Mesendoderm (in vitro differentiated cells): ENCODE results near the gene AICDA.

Source experiments
- DNase-seq: peaks from one replicate; pipeline ENCODE4 v3.0.0; 2013
- H2AK5ac ChIP-seq: 2 replicates; pipeline ENCODE4 v1.6.1; 2013; ENCODE audit warnings: low read length, inconsistent platforms
- H2BK120ac ChIP-seq: 2 replicates; pipeline ENCODE4 v1.6.1; 2013; ENCODE audit warnings: low read depth, mild to moderate bottlenecking, low read length, moderate library complexity, mixed read lengths
- H2BK15ac ChIP-seq: replicated peaks from 2 replicates; pipeline ENCODE4 v1.6.1; 2013; ENCODE audit warnings: low read depth, mild to moderate bottlenecking, moderate library complexity
- H2BK5ac ChIP-seq: 2 replicates; pipeline ENCODE4 v1.6.1; 2013; ENCODE audit warnings: low read length, inconsistent platforms
- H3K18ac ChIP-seq: 2 replicates; pipeline ENCODE4 v1.6.1; 2013; ENCODE audit warnings: mild to moderate bottlenecking, low read length, mixed read lengths
- H3K23ac ChIP-seq: one replicate; pipeline ENCODE4 v1.6.1; 2013; ENCODE audit warnings: low read length
- H3K27ac ChIP-seq: 2 replicates; pipeline ENCODE4 v1.5.1; 2013; ENCODE audit warnings: low read depth, mild to moderate bottlenecking, inconsistent platforms, low read length, moderate library complexity
- H3K27me3 ChIP-seq: 2 replicates; pipeline ENCODE4 v1.6.1; 2013; ENCODE audit warnings: low read length, control low read depth, mild to moderate bottlenecking, inconsistent platforms; ENCODE audit not compliant: insufficient read depth, poor library complexity
- H3K36me3 ChIP-seq: 2 replicates; pipeline ENCODE4 v1.6.1; 2013; ENCODE audit warnings: low read length, inconsistent platforms; ENCODE audit not compliant: control insufficient read depth, insufficient read depth
- H3K4ac ChIP-seq: one replicate; pipeline ENCODE4 v1.6.1; 2013; ENCODE audit warnings: low read depth, mild to moderate bottlenecking, low read length, moderate library complexity
- H3K4me1 ChIP-seq: 2 replicates; pipeline ENCODE4 v1.6.1; 2013; ENCODE audit warnings: low read depth, low read length, inconsistent platforms; ENCODE audit not compliant: control insufficient read depth
- H3K4me2 ChIP-seq: 2 replicates; pipeline ENCODE4 v1.6.1; 2013; ENCODE audit warnings: low read length
- H3K4me3 ChIP-seq: 2 replicates; pipeline ENCODE4 v1.5.1; 2013; ENCODE audit warnings: mild to moderate bottlenecking, low read length
- H3K56ac ChIP-seq: one replicate; pipeline ENCODE4 v1.6.1; 2013; ENCODE audit warnings: low read length
- H3K79me1 ChIP-seq: 2 replicates; pipeline ENCODE4 v1.6.1; 2013; ENCODE audit warnings: low read length, inconsistent platforms
- H3K79me2 ChIP-seq: 2 replicates; pipeline ENCODE4 v1.6.1; 2013; ENCODE audit warnings: mild to moderate bottlenecking, low read length; ENCODE audit not compliant: control insufficient read depth, insufficient read depth
- H3K9ac ChIP-seq: 2 replicates; pipeline ENCODE4 v1.6.1; 2013; ENCODE audit warnings: low read length, inconsistent platforms
- H4K5ac ChIP-seq: one replicate; pipeline ENCODE4 v1.6.1; 2013; ENCODE audit warnings: low read length
- H4K8ac ChIP-seq: one replicate; pipeline ENCODE4 v1.6.1; 2013; ENCODE audit warnings: low read depth, mild to moderate bottlenecking, control low read depth, low read length, moderate library complexity
- WGBS: extraction: QIAGEN DNeasy Blood & Tissue Kit; methylation state at CpG from one replicate; pipeline ENCODE4 v1.1.7; 2013; ENCODE audit warnings: low lambda C conversion rate, missing lambda C conversion rate; ENCODE audit not compliant: insufficient coverage; ENCODE audit errors: extremely low coverage; 5-methylcytosine and 5-hydroxymethylcytosine counted together

The AICDA gene

GRCh38 chr12:8609061-8609570 lies 3.5 kb downstream of the AICDA start:
- Histone ChIP-seq H3K79me2 (no peaks in the 10 kb centered on the region), H2BK120ac (no peak overlapping the region), H3K4ac (no peak overlapping the region), H3K4me3 (no peak overlapping the region), H3K27ac (no peak overlapping the region), H4K8ac (no peak overlapping the region), H3K18ac (no peak overlapping the region), H2AK5ac (no peak overlapping the region), H3K36me3 (no peaks in the 10 kb centered on the region), H3K4me2 (no peak overlapping the region), H3K79me1 (no peaks in the 10 kb centered on the region), H4K5ac (no peak overlapping the region), H3K56ac (peak overlapping the region; percentile 35), H2BK15ac (no peak overlapping the region), H3K9ac (no peak overlapping the region), H3K4me1 (peaks cover 2% of the 10 kb centered on the region), H3K23ac (no peak overlapping the region), H2BK5ac (no peak overlapping the region), H3K27me3 (no peaks in the 10 kb centered on the region)
- DNase-seq = peak; percentile 58
- WGBS = no CpG with 5 or more reads among the region's 5 CpGs

- no peak overlapping the region for H2AK5ac ChIP-seq
- no peak overlapping the region for H3K4me3 ChIP-seq
- H2BK120ac ChIP-seq = no peak overlapping the region
- DNase-seq = no peak
- H3K79me2 ChIP-seq = no peaks in the 10 kb centered on the region
- no CpG with 5 or more reads among the region's 6 CpGs for WGBS
- no peak overlapping the region for H2BK15ac ChIP-seq
- no peak overlapping the region for H3K4ac ChIP-seq
- H3K79me1 ChIP-seq = no peaks in the 10 kb centered on the region
- no peak overlapping the region for H3K23ac ChIP-seq
- no peak overlapping the region for H3K18ac ChIP-seq
- H3K27me3 ChIP-seq = no peaks in the 10 kb centered on the region
- H3K56ac ChIP-seq = no peak overlapping the region
- H3K27ac ChIP-seq = no peak overlapping the region
- H4K5ac ChIP-seq = no peak overlapping the region
- no peaks in the 10 kb centered on the region for H3K36me3 ChIP-seq
- peaks cover 2% of the 10 kb centered on the region for H3K4me1 ChIP-seq
- no peak overlapping the region for H3K4me2 ChIP-seq
- no peak overlapping the region for H3K9ac ChIP-seq
- no peak overlapping the region for H4K8ac ChIP-seq
- H2BK5ac ChIP-seq = no peak overlapping the region
Measured at GRCh38 chr12:8606890-8607289, 5.8 kb downstream of the AICDA start.

- Histone ChIP-seq H3K36me3 (no peaks in the 10 kb centered on the region), H3K79me1 (no peaks in the 10 kb centered on the region), H2BK15ac (no peak overlapping the region), H3K4me3 (no peak overlapping the region), H3K23ac (no peak overlapping the region), H3K4me1 (no peaks in the 10 kb centered on the region), H3K18ac (no peak overlapping the region), H3K27me3 (no peaks in the 10 kb centered on the region), H2AK5ac (no peak overlapping the region), H3K79me2 (no peaks in the 10 kb centered on the region), H3K4ac (no peak overlapping the region), H3K27ac (no peak overlapping the region), H2BK120ac (no peak overlapping the region), H4K8ac (no peak overlapping the region), H3K56ac (no peak overlapping the region), H3K9ac (no peak overlapping the region), H3K4me2 (no peak overlapping the region), H4K5ac (no peak overlapping the region), H2BK5ac (no peak overlapping the region)
- WGBS = no CpG with 5 or more reads among the region's 30 CpGs
- DNase-seq = no peak
Measured at GRCh38 chr12:8605057-8605456, 7.6 kb downstream of the AICDA start.

GRCh38 chr12:8603856-8604255 lies 8.8 kb downstream of the AICDA start:
- Histone ChIP-seq H3K79me2 (no peaks in the 10 kb centered on the region), H3K4me1 (no peaks in the 10 kb centered on the region), H3K27ac (no peak overlapping the region), H3K79me1 (no peaks in the 10 kb centered on the region), H3K4ac (no peak overlapping the region), H3K4me3 (no peak overlapping the region), H4K8ac (no peak overlapping the region), H3K18ac (no peak overlapping the region), H2BK5ac (no peak overlapping the region), H3K56ac (no peak overlapping the region), H3K9ac (no peak overlapping the region), H4K5ac (no peak overlapping the region), H3K23ac (no peak overlapping the region), H3K4me2 (no peak overlapping the region), H2BK120ac (no peak overlapping the region), H2BK15ac (no peak overlapping the region), H2AK5ac (no peak overlapping the region), H3K36me3 (no peaks in the 10 kb centered on the region), H3K27me3 (no peaks in the 10 kb centered on the region)
- peak; percentile 59 for DNase-seq
- WGBS = no CpG with 5 or more reads among the region's 3 CpGs

GRCh38 chr12:8603286-8603685 lies 9.4 kb downstream of the AICDA start:
- H3K4me1 ChIP-seq = no peaks in the 10 kb centered on the region
- WGBS = no CpG with 5 or more reads among the region's 2 CpGs

GRCh38 chr12:8596561-8596960 lies 16.1 kb downstream of the AICDA start:
- no peak overlapping the region for H2BK5ac ChIP-seq
- no peak overlapping the region for H3K4me2 ChIP-seq

More at GRCh38 chr12:8603286-8603685, 9.4 kb downstream of the AICDA start:
- Histone ChIP-seq H4K8ac (no peak overlapping the region), H3K56ac (no peak overlapping the region), H3K9ac (no peak overlapping the region), H2BK120ac (no peak overlapping the region), H4K5ac (no peak overlapping the region), H2BK5ac (no peak overlapping the region), H3K4me2 (no peak overlapping the region), H3K4me3 (no peak overlapping the region), H3K79me1 (no peaks in the 10 kb centered on the region), H3K27ac (no peak overlapping the region), H3K4ac (no peak overlapping the region), H2BK15ac (no peak overlapping the region), H3K79me2 (no peaks in the 10 kb centered on the region), H2AK5ac (no peak overlapping the region), H3K23ac (no peak overlapping the region), H3K18ac (no peak overlapping the region), H3K27me3 (no peaks in the 10 kb centered on the region), H3K36me3 (no peaks in the 10 kb centered on the region)
- DNase-seq = no peak

More at GRCh38 chr12:8596561-8596960, 16.1 kb downstream of the AICDA start:
- Histone ChIP-seq H3K23ac (no peak overlapping the region), H3K18ac (no peak overlapping the region), H3K27me3 (no peaks in the 10 kb centered on the region), H4K8ac (no peak overlapping the region), H3K79me1 (no peaks in the 10 kb centered on the region), H3K36me3 (no peaks in the 10 kb centered on the region), H2BK15ac (no peak overlapping the region), H3K79me2 (no peaks in the 10 kb centered on the region), H3K4ac (no peak overlapping the region), H2BK120ac (no peak overlapping the region), H2AK5ac (no peak overlapping the region), H4K5ac (no peak overlapping the region), H3K56ac (no peak overlapping the region), H3K4me1 (no peaks in the 10 kb centered on the region), H3K27ac (no peak overlapping the region), H3K9ac (no peak overlapping the region), H3K4me3 (no peak overlapping the region)
- WGBS = no CpG with 5 or more reads among the region's 3 CpGs
- DNase-seq = no peak
